K562 (cell line): ENCODE results near the gene ARHGEF33. TPM values are rescaled to one million over a fixed set of nuclear protein-coding genes. Genes with fewer than 3 reads are reported as not detected.

Experiments
- ATAC-seq: fragments of 200-7000 bp; cut with Tn5 transposase; 3 replicates; pipeline ENCODE4 v1.9.1; 2020; ENCODE audit warnings: moderate library complexity
- BruUV-seq: library from RNA; stranded (reverse); fragments of 400-500 nt; replicated peaks from 2 replicates; lab custom pipeline; 2021; lab: Mats Ljungman, UMichigan
- CTCF ChIA-PET: fragments of 300-600 bp; formaldehyde crosslinking; extraction: SDS; loops from one replicate; lab custom pipeline; 2021; ENCODE audit warnings: low intra/inter-chr PET ratio; lab: Yijun Ruan, JAX
- POLR2A ChIA-PET: fragments of 300-600, 350-650 bp; sonication (Branson Sonifier 250); formaldehyde crosslinking; extraction: SDS; loops from one replicate; lab custom pipeline; 2021; ENCODE audit warnings: antibody characterized with exemption, inconsistent platforms; lab: Yijun Ruan, JAX
- DNase-seq, 4 experiments: peaks; one replicate each; pipeline versions ENCODE4 v3.0.0 to v3.0.0-alpha.2; 2011 to 2018; ENCODE audit warnings: low spot score in 3 of 4, mixed read lengths in 3 of 4; ENCODE audit errors: extremely low read depth in 1 of 4
- FAIRE-seq: peaks from 2 replicates; lab custom pipeline; 2011; peaks lifted over from hg19 to GRCh38; lab: Jason Lieb, UNC
- H2AFZ ChIP-seq: 2 replicates; pipeline ENCODE4 v1.6.0; 2011; ENCODE audit warnings: low read depth, low read length, control low read depth, inconsistent platforms
- H3K27ac ChIP-seq: fragments of 200-600 bp; 3 replicates; pipeline ENCODE4 v1.8.0; 2011; ENCODE audit warnings: low read depth, mild to moderate bottlenecking, control low read depth, inconsistent platforms, low read length, moderate library complexity, mixed read lengths; ENCODE audit errors: extremely low read depth
- H3K27me3 ChIP-seq, 2 experiments: fragments of 300-600 bp in 1 of 2; 2 replicates in 1 of 2; 3 replicates in 1 of 2; pipeline versions ENCODE4 v1.6.0 to v1.8.0; 2011; ENCODE audit warnings: inconsistent platforms in 2 of 2, low read length in 2 of 2, mild to moderate bottlenecking in 1 of 2, mixed read lengths in 1 of 2, moderate library complexity in 1 of 2; ENCODE audit not compliant: control insufficient read depth in 2 of 2, insufficient read depth in 2 of 2
- H3K36me3 ChIP-seq: fragments of 300-600 bp; 3 replicates; pipeline ENCODE4 v1.8.0; 2011; ENCODE audit warnings: mild to moderate bottlenecking, low read length, inconsistent platforms; ENCODE audit not compliant: control insufficient read depth, insufficient read depth
- H3K4me1 ChIP-seq, 2 experiments: fragments of 200-600 bp in 1 of 2; replicated peaks in 1 of 2; 2 replicates in 1 of 2; 3 replicates in 1 of 2; pipeline versions ENCODE4 v1.5.1 to v1.8.0; 2011; ENCODE audit warnings: inconsistent platforms in 2 of 2, low read length in 2 of 2, mild to moderate bottlenecking in 1 of 2, mixed read lengths in 1 of 2, moderate library complexity in 1 of 2; ENCODE audit not compliant: control insufficient read depth in 2 of 2, insufficient read depth in 2 of 2
- H3K4me2 ChIP-seq: 2 replicates; pipeline ENCODE4 v1.6.1; 2011; ENCODE audit warnings: low read length, control low read depth, inconsistent platforms, mixed read lengths; ENCODE audit not compliant: insufficient read depth
- H3K4me3 ChIP-seq: fragments of 200-600 bp; sonication (generic), shearing (Covaris generic); 2 replicates; pipeline ENCODE4 v1.5.1; 2016; ENCODE audit warnings: control low read depth, inconsistent platforms
- H3K79me2 ChIP-seq: fragments of 200-600 bp; 3 replicates; pipeline ENCODE4 v1.8.0; 2011; ENCODE audit warnings: low read length, inconsistent platforms; ENCODE audit not compliant: control insufficient read depth, insufficient read depth
- H3K9ac ChIP-seq, 2 experiments: 2 replicates each; pipeline versions ENCODE4 v1.6.0 to v1.6.1; 2011; ENCODE audit warnings: low read depth in 2 of 2, low read length in 2 of 2, control low read depth in 1 of 2, inconsistent platforms in 1 of 2, mild to moderate bottlenecking in 1 of 2, mixed read lengths in 1 of 2; ENCODE audit not compliant: insufficient read depth in 1 of 2
- H3K9me1 ChIP-seq: one replicate; pipeline ENCODE4 v1.6.0; 2011; ENCODE audit warnings: inconsistent platforms, mild to moderate bottlenecking, low read length, moderate library complexity; ENCODE audit not compliant: control insufficient read depth, insufficient read depth
- H3K9me3 ChIP-seq: replicated peaks from 2 replicates; pipeline ENCODE4 v1.5.1; 2011; ENCODE audit warnings: low read depth, low read length, inconsistent platforms; ENCODE audit not compliant: control insufficient read depth, insufficient read depth
- H4K20me1 ChIP-seq: replicated peaks from 2 replicates; pipeline ENCODE4 v1.6.1; 2011; ENCODE audit warnings: low read length, inconsistent platforms, mixed read lengths; ENCODE audit not compliant: control insufficient read depth, insufficient read depth
- C11orf30 ChIP-seq: fragments of 450-650 bp; IDR thresholded peaks from 2 replicates; pipeline ENCODE4 v1.6.1; 2016; ENCODE audit warnings: low read depth, mild to moderate bottlenecking
- CBX1 ChIP-seq: sonication (generic); IDR thresholded peaks from 2 replicates; pipeline ENCODE4 v1.6.1; 2016; ENCODE audit warnings: antibody characterized with exemption, low read depth, mild to moderate bottlenecking
- ELF4 ChIP-seq: fragments of 450-650 bp; formaldehyde crosslinking; IDR thresholded peaks from 2 replicates; pipeline ENCODE4 v1.4.0; 2022; ENCODE audit warnings: missing genetic modification characterization
- FOXA1 ChIP-seq: fragments of 450-650 bp; IDR thresholded peaks from 2 replicates; pipeline ENCODE4 v1.6.1; 2016; ENCODE audit warnings: mild to moderate bottlenecking, borderline replicate concordance
- HDAC2 ChIP-seq: fragments of 450-650 bp; IDR thresholded peaks from 2 replicates; pipeline ENCODE4 v1.6.1; 2016; ENCODE audit warnings: mild to moderate bottlenecking
- HES1 ChIP-seq: fragments of 450-650 bp; IDR thresholded peaks from 2 replicates; pipeline ENCODE4 v1.6.1; 2016; ENCODE audit warnings: low read depth, mild to moderate bottlenecking, moderate library complexity
- MAFF ChIP-seq: IDR thresholded peaks from 2 replicates; pipeline ENCODE4 v1.6.1; 2012; ENCODE audit warnings: low read length, improper control_type of control experiment
- MAFG ChIP-seq: fragments of 450-650 bp; conservative IDR thresholded peaks from 2 replicates; pipeline ENCODE4 v1.6.1; 2016; ENCODE audit warnings: missing genetic modification characterization, missing compliant biosample characterization
- MAFK ChIP-seq: IDR thresholded peaks from 2 replicates; pipeline ENCODE4 v1.6.1; 2011; ENCODE audit warnings: low read length, improper control_type of control experiment
- SMAD1 ChIP-seq: fragments of 150-350 bp; IDR thresholded peaks from 2 replicates; pipeline ENCODE4 v1.6.1; 2014; ENCODE audit warnings: low read length, low read depth; ENCODE audit not compliant: partially characterized antibody
- SRSF7 ChIP-seq: fragments of 200-400 bp; formaldehyde crosslinking; optimal IDR thresholded peaks from 2 replicates; pipeline ENCODE3; 2017; ENCODE audit warnings: mild to moderate bottlenecking, low read depth, low read length
- TBP ChIP-seq: optimal IDR thresholded peaks from 2 replicates; pipeline ENCODE3; 2011; ENCODE audit warnings: low read depth, low read length, improper control_type of control experiment
- TEAD2 ChIP-seq: fragments of 450-650 bp; IDR thresholded peaks from 2 replicates; pipeline ENCODE4 v1.6.1; 2016; ENCODE audit warnings: missing genetic modification characterization, control low read depth, missing compliant biosample characterization
- ZNF232 ChIP-seq: sonication (generic); formaldehyde crosslinking; IDR thresholded peaks from 2 replicates; pipeline ENCODE4 v1.8.0; 2022; ENCODE audit warnings: mild to moderate bottlenecking, missing genetic modification reagents
- ZNF316 ChIP-seq: fragments of 450-650 bp; IDR thresholded peaks from 2 replicates; pipeline ENCODE4 v1.6.1; 2016
- ZNF780A ChIP-seq: fragments of 250-450 bp; sonication (Bioruptor Pico); IDR thresholded peaks from 2 replicates; pipeline ENCODE4 v1.5.0; 2021; ENCODE audit warnings: mild to moderate bottlenecking
- WGBS: fragments of 100-300 bp; shearing (Covaris generic); methylation state at CpG from one replicate; pipeline ENCODE4 v1.1.6; 2016; ENCODE audit warnings: low coverage, mixed read lengths; ENCODE audit not compliant: insufficient coverage; ENCODE audit errors: missing lambda C conversion rate; 5-methylcytosine and 5-hydroxymethylcytosine counted together
- in situ Hi-C: fragments of 300-500 bp; cut with MboI; formaldehyde crosslinking; loops from 4 replicates; pipeline ENCODE4 v1.15.0; 2018; ENCODE audit warnings: inconsistent platforms, mixed read lengths
- intact Hi-C: fragments of 100-400 bp; cut with micrococcal nuclease; formaldehyde crosslinking; loops from 2 replicates; pipeline ENCODE4 v1.14.2; 2022
- polyA plus RNA-seq, 8 experiments: library from polyadenylated mRNA; depleted of rRNA in 4 of 8; stranded (reverse) in 5 of 8; unstranded in 3 of 8; fragments of >200 nt; fragmentation: Nextera tagmentation in 2 of 8; fragmentation: Illumina TruSeq in 1 of 8; extraction: Ambion mirVana in 2 of 8; extraction: Trizol in 1 of 8; gene quantifications; 2 replicates each; pipeline versions ENCODE4 v1.2.1 to v1.2.3, GENCODE V29; 2011 to 2014; ENCODE audit warnings: inconsistent platforms in 1 of 8, missing spikeins in 1 of 8
- total RNA-seq, 7 experiments: library from RNA; depleted of rRNA in 6 of 7; stranded (reverse); fragments of >200 nt in 6 of 7; fragmentation: Illumina TruSeq in 2 of 7; extraction: Trizol in 2 of 7; gene quantifications; 2 replicates each; pipeline versions ENCODE4 v1.2.1 to v1.2.3, GENCODE V29; 2011 to 2021; ENCODE audit warnings: low replicate concordance in 1 of 7
- TF ChIP-seq, protein P1 (sequence below): IDR thresholded peaks from 2 replicates; pipeline ENCODE4 v1.6.1; 2011; ENCODE audit not compliant: insufficient read length; ENCODE audit errors: extremely low read depth

Gene ARHGEF33
- total and polyA plus RNA-seq, 9 of the 15 experiments (the other 6 are each of a cell fraction or from before 2014, with no cell fraction given) = 0.01 to 0.08 (median 0.03) TPM; not detected in 5

DNA sequence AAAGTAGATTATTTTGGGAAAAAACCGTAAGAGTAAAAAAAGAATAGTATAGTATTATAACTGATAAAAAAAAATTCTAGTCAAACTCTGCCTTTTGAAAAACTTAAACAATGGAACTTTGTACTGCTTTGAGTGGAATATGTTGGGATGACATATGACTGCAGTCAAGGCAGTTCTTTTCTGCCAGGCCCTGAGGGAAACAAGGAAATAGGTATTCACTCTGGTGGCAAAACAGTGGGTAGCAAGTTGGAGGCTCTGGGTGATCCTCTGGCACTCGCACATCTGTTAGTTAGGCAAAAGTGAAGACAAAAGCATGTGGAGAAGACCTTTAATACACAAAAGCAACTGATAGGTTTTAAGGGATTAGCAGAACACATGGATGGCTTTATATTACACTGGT, 102.2 kb downstream of the ARHGEF33 start (continued):
- TF ChIP-seq HES1 (no peak), TEAD2 (tag) (no peak), ELF4 (CRISPR knock-in tag) (no peak), TBP (no peak), SMAD1 (no peak), ZNF232 (no peak), CBX1 (no peak)

- Histone ChIP-seq H3K9me3 (no peaks in the 10 kb centered on the region), H3K79me2 (no peaks in the 10 kb centered on the region), H3K27ac (no peak overlapping the region), H3K9me1 (no peaks in the 10 kb centered on the region), H2AFZ (no peak overlapping the region), H3K4me2 (no peak overlapping the region), H4K20me1 (no peaks in the 10 kb centered on the region), H3K4me1 (no peaks in the 10 kb centered on the region), H3K9ac (no peak overlapping the region), H3K36me3 (peaks cover 71% of the 10 kb centered on the region), H3K4me3 (no peak overlapping the region), H3K27me3 (no peaks in the 10 kb centered on the region)
- FAIRE-seq (no peak), DNase-seq (no peak), ATAC-seq (no peak)
- intact Hi-C loops = no loop called here
- no TSS peak for BruUV-seq
- in situ Hi-C loops = no loop called here
- POLR2A ChIA-PET = interaction anchor here (1.1 kb wide), 1 partner anchor 246 kb away, joined by 3 read pairs; the partner anchor contains the start of gene SRSF7
- 81% methylated on average over 4 of the region's 4 CpGs for WGBS
- CTCF ChIA-PET = no interaction called here
- TF ChIP-seq C11orf30 (peak; percentile 83), ZNF780A (CRISPR knock-in tag) (no peak), ZNF316 (peak; percentile 95), SRSF7 (no peak), MAFF (peak; percentile 57; the same call in 1 of the 2 replicates), FOXA1 (no peak), HDAC2 (no peak), MAFK (peak; percentile 57), MAFG (tag) (peak; percentile 77)
- TF ChIP-seq, protein P1, sequence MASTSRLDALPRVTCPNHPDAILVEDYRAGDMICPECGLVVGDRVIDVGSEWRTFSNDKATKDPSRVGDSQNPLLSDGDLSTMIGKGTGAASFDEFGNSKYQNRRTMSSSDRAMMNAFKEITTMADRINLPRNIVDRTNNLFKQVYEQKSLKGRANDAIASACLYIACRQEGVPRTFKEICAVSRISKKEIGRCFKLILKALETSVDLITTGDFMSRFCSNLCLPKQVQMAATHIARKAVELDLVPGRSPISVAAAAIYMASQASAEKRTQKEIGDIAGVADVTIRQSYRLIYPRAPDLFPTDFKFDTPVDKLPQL = no peak
Observed at GRCh38 chr2:38997781-38998180, 108.1 kb downstream of the ARHGEF33 start.
